GM12892 (cell line): Measurements from ENCODE around the gene FANCC.

Experiments
- POLR2A ChIP-seq: IDR thresholded peaks from 2 replicates; pipeline ENCODE4 v1.6.1; 2011; ENCODE audit warnings: low read depth, low read length, control low read depth
- POLR2AphosphoS5 ChIP-seq: IDR thresholded peaks from 2 replicates; pipeline ENCODE4 v1.6.1; 2011; ENCODE audit warnings: low read depth, low read length, control low read depth

DNA sequence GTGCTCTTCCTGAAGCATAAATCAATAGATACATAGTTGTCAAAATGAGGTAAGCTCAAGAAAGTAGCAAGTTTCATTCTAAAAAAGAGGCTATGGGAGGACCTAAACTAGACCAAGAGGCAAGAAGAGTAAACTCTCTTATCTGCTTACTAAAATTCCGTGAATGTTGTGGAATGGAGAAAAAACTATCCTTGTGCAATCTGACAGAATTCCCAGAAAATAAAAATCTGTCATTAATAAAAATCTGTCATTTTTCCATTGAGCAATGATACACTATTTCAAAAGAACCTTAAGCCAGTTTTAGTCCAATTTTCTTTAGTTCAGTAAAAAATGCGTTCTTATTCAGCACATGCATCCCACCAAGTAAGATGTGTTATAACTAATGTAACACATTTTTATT is 15.9 kb upstream of the FANCC start:
- TF ChIP-seq POLR2A (no peak), POLR2AphosphoS5 (no peak)
